Prostate gland (tissue), 2 donors: ENCODE data around the gene PFN3. TPM values are rescaled to one million over a fixed set of nuclear protein-coding genes. Genes with fewer than 3 reads are reported as not detected.
"Not testable (repeated sequence)": the region's sequence is repeated elsewhere in the genome, so short reads cannot be mapped to it uniquely, and the experiment has no call there.

Experiments used
- DNase-seq: peaks from one replicate; pipeline ENCODE4 v3.0.0-alpha.2; 2019; ENCODE audit warnings: low spot score
- H3K27ac ChIP-seq, 2 donors: fragments of 200-600 bp; sonication (generic); 2 replicates each; pipeline ENCODE4 v1.5.1; 2017 to 2019
- H3K27me3 ChIP-seq: fragments of 200-600 bp; sonication (generic); replicated peaks from 2 replicates; pipeline ENCODE4 v1.5.1; 2019; ENCODE audit not compliant: insufficient read depth
- H3K36me3 ChIP-seq, 2 donors: fragments of 200-600 bp; sonication (generic); 1 replicate in 1 of 2; 2 replicates in 1 of 2; pipeline versions ENCODE4 v1.5.1 to v1.8.1; 2017 to 2019
- H3K4me1 ChIP-seq: fragments of 200-600 bp; sonication (generic); replicated peaks from 2 replicates; pipeline ENCODE4 v1.5.1; 2019
- H3K4me3 ChIP-seq, 2 donors: fragments of 200-600 bp; sonication (generic); 2 replicates each; pipeline ENCODE4 v1.5.1; 2017 to 2019
- H3K9me3 ChIP-seq: fragments of 200-600 bp; sonication (generic); 2 replicates; pipeline ENCODE4 v1.5.1; 2017
- POLR2A ChIP-seq: fragments of 450-650 bp; IDR thresholded peaks from one replicate; pipeline ENCODE4 v1.6.1; 2016; ENCODE audit warnings: antibody characterized with exemption, mild to moderate bottlenecking
- POLR2AphosphoS5 ChIP-seq: sonication (generic); formaldehyde crosslinking; IDR thresholded peaks from one replicate; pipeline ENCODE4 v1.6.1; 2017; ENCODE audit warnings: antibody characterized with exemption
- WGBS: methylation state at CpG from one replicate; pipeline ENCODE4 v1.1.5; 2018; 5-methylcytosine and 5-hydroxymethylcytosine counted together
- intact Hi-C: fragments of 100-400 bp; cut with DNase I; formaldehyde crosslinking; loops from one replicate; pipeline ENCODE4 v1.14.2; 2022
- total RNA-seq, 2 donors: library from RNA; depleted of rRNA; stranded (reverse); fragments of >200 nt; gene quantifications; one replicate each; pipeline ENCODE4 v1.1.0, GENCODE V29; 2016
- TF ChIP-seq, protein P1 (sequence below), 4 experiments: fragments of 200-600 bp in 2 of 4; fragments of 450-650 bp in 2 of 4; sonication (generic) in 2 of 4; IDR thresholded peaks; 1 replicate in 3 of 4; 2 replicates in 1 of 4; pipeline ENCODE4 v1.5.1; 2016 to 2019; ENCODE audit warnings: antibody characterized with exemption in 4 of 4, mild to moderate bottlenecking in 2 of 4, moderate library complexity in 2 of 4

Gene PFN3
- total RNA-seq, 2 donors from 2014 or later, result not detected

DNA sequence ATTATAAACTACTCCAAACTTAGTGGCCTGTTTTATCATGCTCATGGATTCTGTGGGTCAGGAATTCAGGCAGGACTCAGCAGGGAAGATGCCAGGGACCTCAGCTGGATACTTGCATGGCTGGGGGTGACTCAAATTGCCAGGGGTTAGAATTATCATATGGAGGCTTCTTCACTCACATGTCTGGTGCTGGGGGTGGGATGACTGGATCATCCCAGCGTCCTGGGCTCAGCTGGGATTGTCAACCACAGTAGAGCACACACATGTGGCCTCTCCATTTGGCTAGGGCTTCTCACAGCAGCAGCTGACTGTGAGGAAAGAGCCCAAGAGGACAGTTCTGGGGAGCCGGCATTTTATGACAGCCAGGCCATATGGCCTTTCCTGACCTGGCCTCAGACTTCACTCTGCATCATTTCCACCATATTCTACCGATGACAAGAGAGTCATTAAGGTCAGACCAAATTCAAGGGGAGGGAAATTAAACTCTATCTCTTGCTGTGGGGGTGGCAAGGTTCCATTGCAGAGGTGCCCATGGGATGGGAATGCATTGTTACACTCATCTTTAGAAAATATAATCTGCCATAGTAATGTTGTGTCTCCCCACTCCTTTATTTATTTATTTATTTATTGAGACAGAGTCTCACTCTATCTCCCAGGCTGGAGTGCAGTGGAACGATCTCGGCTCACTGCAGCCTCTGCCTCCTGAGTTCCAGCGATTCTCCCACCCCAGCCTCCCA, 20.8 kb upstream of the PFN3 start:
- no peak for DNase-seq
- intact Hi-C loops, result no loop called here
- no peaks in the 10 kb centered on the region for H3K27me3 ChIP-seq
- H3K27ac ChIP-seq, result no peak overlapping the region
- H3K9me3 ChIP-seq, result no peaks in the 10 kb centered on the region
- TF ChIP-seq POLR2AphosphoS5 (no peak), POLR2A (no peak)
- TF ChIP-seq, protein P1, sequence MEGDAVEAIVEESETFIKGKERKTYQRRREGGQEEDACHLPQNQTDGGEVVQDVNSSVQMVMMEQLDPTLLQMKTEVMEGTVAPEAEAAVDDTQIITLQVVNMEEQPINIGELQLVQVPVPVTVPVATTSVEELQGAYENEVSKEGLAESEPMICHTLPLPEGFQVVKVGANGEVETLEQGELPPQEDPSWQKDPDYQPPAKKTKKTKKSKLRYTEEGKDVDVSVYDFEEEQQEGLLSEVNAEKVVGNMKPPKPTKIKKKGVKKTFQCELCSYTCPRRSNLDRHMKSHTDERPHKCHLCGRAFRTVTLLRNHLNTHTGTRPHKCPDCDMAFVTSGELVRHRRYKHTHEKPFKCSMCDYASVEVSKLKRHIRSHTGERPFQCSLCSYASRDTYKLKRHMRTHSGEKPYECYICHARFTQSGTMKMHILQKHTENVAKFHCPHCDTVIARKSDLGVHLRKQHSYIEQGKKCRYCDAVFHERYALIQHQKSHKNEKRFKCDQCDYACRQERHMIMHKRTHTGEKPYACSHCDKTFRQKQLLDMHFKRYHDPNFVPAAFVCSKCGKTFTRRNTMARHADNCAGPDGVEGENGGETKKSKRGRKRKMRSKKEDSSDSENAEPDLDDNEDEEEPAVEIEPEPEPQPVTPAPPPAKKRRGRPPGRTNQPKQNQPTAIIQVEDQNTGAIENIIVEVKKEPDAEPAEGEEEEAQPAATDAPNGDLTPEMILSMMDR (IDR thresholded peaks at IDR 0.05), result no peak
- H3K36me3 ChIP-seq, result no peaks in the 10 kb centered on the region
- 81% methylated on average over 6 of the region's 6 CpGs for WGBS
- no peaks in the 10 kb centered on the region for H3K4me1 ChIP-seq
- H3K4me3 ChIP-seq, result no peak overlapping the region

DNA sequence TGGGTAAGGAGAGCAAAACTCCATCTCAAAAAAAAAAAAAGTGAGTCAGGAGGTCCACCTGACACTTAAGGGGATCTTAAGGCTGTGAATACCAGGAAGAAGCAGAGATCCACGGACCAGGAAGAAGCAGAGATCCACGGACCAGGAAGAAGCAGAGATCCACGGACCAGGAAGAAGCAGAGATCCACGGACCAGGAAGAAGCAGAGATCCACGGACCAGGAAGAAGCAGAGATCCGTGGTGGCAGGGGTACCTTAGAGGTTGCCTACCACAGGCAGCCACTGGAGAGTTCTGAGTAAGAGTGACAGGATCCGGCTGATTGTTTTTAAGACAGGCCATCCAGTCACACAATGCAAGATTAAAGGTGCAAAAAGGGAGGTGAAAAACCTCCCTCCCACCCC, 20.0 kb upstream of the PFN3 start:
- H3K9me3 ChIP-seq, H3K27ac ChIP-seq, H3K27me3 ChIP-seq, H3K4me3 ChIP-seq, H3K36me3 ChIP-seq, DNase-seq, intact Hi-C loops, H3K4me1 ChIP-seq: not testable (repeated sequence)
- 75% methylated on average over 7 of the region's 7 CpGs for WGBS

DNA sequence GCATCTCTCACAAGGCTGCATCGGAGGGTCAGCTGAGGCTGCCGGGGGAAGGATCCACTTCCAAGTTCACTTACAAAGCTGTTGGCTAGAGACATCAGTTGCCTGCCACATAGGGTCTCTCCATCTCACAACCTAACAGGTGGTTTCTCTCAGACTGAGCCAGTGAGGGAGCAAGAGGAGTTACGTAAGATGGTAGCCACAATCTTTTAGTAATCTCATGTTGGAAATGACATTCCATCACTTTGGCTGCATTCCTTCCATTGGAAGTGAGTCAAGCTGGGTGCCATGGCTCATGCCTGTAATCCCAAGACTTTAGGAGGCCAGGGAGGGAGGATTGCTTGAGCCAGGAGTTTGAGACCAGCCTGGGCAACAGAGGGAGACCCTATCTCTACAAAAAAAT, 18.6 kb upstream of the PFN3 start:
- H3K36me3 ChIP-seq, result no peaks in the 10 kb centered on the region
- H3K27me3 ChIP-seq, result no peaks in the 10 kb centered on the region
- no peaks in the 10 kb centered on the region for H3K9me3 ChIP-seq
- intact Hi-C loops, result no loop called here
- WGBS, result 71% methylated on average over 3 of the region's 3 CpGs
- no peak overlapping the region for H3K27ac ChIP-seq
- DNase-seq, result no peak
- no peaks in the 10 kb centered on the region for H3K4me1 ChIP-seq
- TF ChIP-seq POLR2AphosphoS5, result no peak
- TF ChIP-seq, protein P1 (IDR thresholded peaks at IDR 0.05), result no peak
- TF ChIP-seq POLR2A, result no peak
- no peak overlapping the region for H3K4me3 ChIP-seq

DNA sequence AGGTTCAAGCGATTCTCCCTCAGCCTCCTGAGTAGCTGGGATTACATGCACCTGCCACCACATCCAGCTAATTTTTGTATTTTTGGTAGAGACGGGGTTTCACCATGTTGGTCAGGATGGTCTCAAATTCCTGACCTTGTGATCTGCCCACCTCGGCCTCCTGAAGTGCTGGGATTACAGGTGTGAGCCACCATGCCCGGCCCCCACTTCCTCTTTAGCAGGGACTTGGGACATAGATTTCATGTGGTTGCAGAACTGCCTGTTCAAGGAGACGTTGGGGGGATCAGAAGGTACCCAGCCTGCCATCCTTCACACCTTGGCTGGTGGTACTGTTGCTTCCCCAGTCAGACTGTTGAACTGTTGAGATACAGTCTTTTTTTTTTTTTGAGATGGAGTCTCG, 16.6 kb upstream of the PFN3 start:
- H3K27me3 ChIP-seq, H3K27ac ChIP-seq, intact Hi-C loops, H3K9me3 ChIP-seq, H3K36me3 ChIP-seq, H3K4me3 ChIP-seq, H3K4me1 ChIP-seq, DNase-seq: not testable (repeated sequence)
- WGBS, result 85% methylated on average over 6 of the region's 6 CpGs

DNA sequence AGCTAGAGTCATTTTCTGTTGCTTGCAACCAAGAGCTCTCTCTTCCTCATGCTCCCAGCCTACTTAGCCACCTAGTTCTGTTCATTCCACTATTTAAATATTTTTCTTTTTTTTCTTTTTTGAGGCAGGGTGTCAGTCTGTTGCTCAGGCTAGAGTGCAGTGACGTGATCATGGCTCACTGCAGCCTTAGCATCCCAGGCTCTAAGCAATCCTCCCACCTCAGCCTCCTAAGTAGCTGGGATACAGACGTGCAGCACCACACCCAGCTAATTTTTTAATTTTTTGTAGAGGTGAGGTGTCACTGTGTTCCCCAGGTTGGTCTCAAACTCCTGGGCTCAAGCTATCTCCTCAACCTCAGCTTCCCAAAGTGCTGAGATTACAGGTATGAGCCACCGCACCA, 14.0 kb upstream of the PFN3 start:
- Histone ChIP-seq H3K4me1 (no peaks in the 10 kb centered on the region), H3K4me3 (no peak overlapping the region), H3K27me3 (no peaks in the 10 kb centered on the region), H3K36me3 (no peaks in the 10 kb centered on the region), H3K9me3 (no peaks in the 10 kb centered on the region), H3K27ac (no peak overlapping the region)
- WGBS, result 78% methylated on average over 3 of the region's 3 CpGs
- no peak for TF ChIP-seq POLR2AphosphoS5
- TF ChIP-seq, protein P1 (IDR thresholded peaks at IDR 0.05), result no peak
- TF ChIP-seq POLR2A, result no peak
- no peak for DNase-seq
- intact Hi-C loops, result no loop called here

DNA sequence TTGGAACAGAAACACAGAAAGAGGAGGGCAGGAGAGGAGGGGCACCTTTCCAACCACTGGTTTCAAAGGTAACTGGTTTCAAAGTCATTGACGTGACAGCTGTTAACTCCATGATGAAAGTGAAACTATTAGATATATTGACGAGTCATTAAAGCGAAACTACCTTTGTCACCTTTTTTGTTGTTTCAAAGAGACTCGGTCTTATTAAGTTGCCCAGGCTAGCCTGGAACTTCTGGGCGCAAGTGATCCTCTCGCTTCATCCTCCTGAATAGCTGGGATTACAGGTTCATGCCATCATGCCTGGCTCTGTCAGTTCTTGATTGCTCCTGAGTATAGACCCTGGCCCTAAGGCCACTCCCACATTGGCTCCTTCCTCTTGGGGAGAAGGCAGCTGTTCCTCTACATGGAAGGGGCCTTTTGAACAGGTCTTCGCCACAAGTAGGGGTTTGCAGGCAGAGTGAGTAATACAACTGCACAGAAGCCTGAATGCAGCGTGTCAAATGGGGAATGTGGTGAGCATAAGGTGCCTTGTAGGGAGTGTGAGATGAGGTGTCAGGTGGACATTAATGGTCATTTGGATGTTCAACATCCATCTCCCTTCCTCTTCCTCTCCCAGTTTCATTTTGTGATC, 12.3 kb upstream of the PFN3 start:
- TF ChIP-seq POLR2AphosphoS5 (no peak), POLR2A (no peak)
- TF ChIP-seq, protein P1 (IDR thresholded peaks at IDR 0.05), result no peak
- H3K9me3 ChIP-seq, result no peaks in the 10 kb centered on the region
- 72% methylated on average over 8 of the region's 8 CpGs for WGBS
- no peaks in the 10 kb centered on the region for H3K4me1 ChIP-seq
- H3K4me3 ChIP-seq, result no peak overlapping the region
- H3K36me3 ChIP-seq, result no peaks in the 10 kb centered on the region
- no peak overlapping the region for H3K27ac ChIP-seq
- no peaks in the 10 kb centered on the region for H3K27me3 ChIP-seq
- no peak for DNase-seq
- intact Hi-C loops, result no loop called here
